ENCODE results near the gene KLF6. TPM values are rescaled to one million over a fixed set of nuclear protein-coding genes. Genes with fewer than 3 reads are reported as not detected.

KLF6 gene
- total and polyA plus RNA-seq, 5 donors: 27.2 to 46.1 (median 37.2) TPM

- ATAC-seq: no peak
- 86% methylated on average over 18 of the region's 18 CpGs for WGBS
- Histone ChIP-seq H3K27ac (ENCODE audit: low read length) (peak overlapping the region; percentile 37), H3K9me3 (ENCODE audit: control insufficient read depth, low read length) (no peaks in the 10 kb centered on the region), H3K4me1 (ENCODE audit: control insufficient read depth, insufficient read depth, low read length) (no peaks in the 10 kb centered on the region), H3K27me3 (ENCODE audit: control insufficient read depth, insufficient read depth) (no peaks in the 10 kb centered on the region), H3K4me3 (ENCODE audit: low read length) (no peak overlapping the region)
- peak in 2 of 3 donors; percentile 57 to 58 for DNase-seq
- intact Hi-C loops (cut with DNase I): loop anchor here (10.0 kb wide), 8 partner anchors 118 to 978 kb away; no protein-coding TSS in a partner anchor
Measured at GRCh38 chr10:3786295-3787015, 1.4 kb upstream of the KLF6 start.

- ATAC-seq: peak; percentile 0 to 2
- H3K27me3 ChIP-seq (ENCODE audit: control insufficient read depth, insufficient read depth): no peaks in the 10 kb centered on the region
- WGBS: under 1% methylated on average over 18 of the region's 18 CpGs
- peak; percentile 65 to 82 (median 78) for DNase-seq
- H3K27ac ChIP-seq (ENCODE audit: low read length): peak overlapping the region; percentile 98
- intact Hi-C loops (cut with DNase I): loop anchor here (10.0 kb wide), 8 partner anchors 119 to 979 kb away; no protein-coding TSS in a partner anchor
- H3K9me3 ChIP-seq (ENCODE audit: control insufficient read depth, low read length): no peaks in the 10 kb centered on the region
- H3K4me3 ChIP-seq (ENCODE audit: low read length): peak overlapping the region; percentile 86
- peaks cover 2% of the 10 kb centered on the region for H3K4me1 ChIP-seq (ENCODE audit: control insufficient read depth, insufficient read depth, low read length)
Measured at GRCh38 chr10:3785851-3786271, 852 bp upstream of the KLF6 start.

DNA sequence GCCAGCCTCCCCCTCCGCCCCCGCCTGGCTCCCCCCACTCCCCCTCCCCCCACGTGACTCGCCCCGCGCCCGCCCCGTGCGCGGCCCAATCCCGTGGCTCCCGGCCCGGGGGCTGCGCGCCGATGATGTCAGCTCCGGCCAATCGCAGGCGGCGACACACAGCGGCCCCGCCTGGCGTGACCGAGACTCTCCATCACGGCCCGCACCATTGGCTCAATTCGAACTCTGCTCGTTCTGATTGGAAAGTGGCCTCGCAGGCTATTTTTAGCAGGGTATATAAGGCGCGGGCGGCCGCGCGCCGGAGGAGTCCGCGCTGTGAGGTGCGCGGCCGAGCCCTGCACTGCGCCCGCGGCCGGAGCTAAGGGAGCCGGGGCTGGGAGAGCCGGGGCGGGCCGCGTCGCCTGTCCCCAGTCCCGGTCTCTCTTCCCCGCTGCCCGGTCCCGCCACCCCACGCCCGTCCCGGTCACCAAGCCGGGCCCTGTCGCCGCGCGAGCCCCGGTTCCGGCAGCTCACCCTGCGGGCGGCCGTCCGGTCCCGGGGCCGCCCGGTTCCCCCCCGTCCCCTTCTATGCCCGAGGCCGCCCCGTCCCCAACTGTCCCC lies 342 bp upstream of the KLF6 start:
- ATAC-seq (peak; percentile 89 to 92), DNase-seq (peak; percentile 99 to 100 (median 99))
- no peaks in the 10 kb centered on the region for H3K9me3 ChIP-seq (ENCODE audit: control insufficient read depth, low read length)
- under 1% methylated on average over 76 of the region's 76 CpGs for WGBS
- H3K4me1 ChIP-seq (ENCODE audit: control insufficient read depth, insufficient read depth, low read length): peaks cover 3% of the 10 kb centered on the region
- peak overlapping the region; percentile 98 for H3K27ac ChIP-seq (ENCODE audit: low read length)
- H3K27me3 ChIP-seq (ENCODE audit: control insufficient read depth, insufficient read depth): no peaks in the 10 kb centered on the region
- intact Hi-C loops (cut with DNase I): loop anchor here (10.0 kb wide), 8 partner anchors 119 to 979 kb away; no protein-coding TSS in a partner anchor
- H3K4me3 ChIP-seq (ENCODE audit: low read length): peak overlapping the region; percentile 91

GRCh38 chr10:3783682-3784432 lies 1.2 kb downstream of the KLF6 start:
- ATAC-seq (peak; percentile 4 to 6), DNase-seq (peak; percentile 78 to 88 (median 85))
- WGBS: 0% methylated on average over 22 of the region's 22 CpGs
- Histone ChIP-seq H3K27ac (ENCODE audit: low read length) (peak overlapping the region; percentile 98), H3K9me3 (ENCODE audit: control insufficient read depth, low read length) (no peaks in the 10 kb centered on the region), H3K4me1 (ENCODE audit: control insufficient read depth, insufficient read depth, low read length) (peaks cover 10% of the 10 kb centered on the region), H3K27me3 (ENCODE audit: control insufficient read depth, insufficient read depth) (no peaks in the 10 kb centered on the region), H3K4me3 (ENCODE audit: low read length) (peak overlapping the region; percentile 91)
- intact Hi-C loops (cut with DNase I): loop anchor here (5.0 to 10.0 kb wide), 9 partner anchors 37 to 981 kb away; no protein-coding TSS in a partner anchor

DNA sequence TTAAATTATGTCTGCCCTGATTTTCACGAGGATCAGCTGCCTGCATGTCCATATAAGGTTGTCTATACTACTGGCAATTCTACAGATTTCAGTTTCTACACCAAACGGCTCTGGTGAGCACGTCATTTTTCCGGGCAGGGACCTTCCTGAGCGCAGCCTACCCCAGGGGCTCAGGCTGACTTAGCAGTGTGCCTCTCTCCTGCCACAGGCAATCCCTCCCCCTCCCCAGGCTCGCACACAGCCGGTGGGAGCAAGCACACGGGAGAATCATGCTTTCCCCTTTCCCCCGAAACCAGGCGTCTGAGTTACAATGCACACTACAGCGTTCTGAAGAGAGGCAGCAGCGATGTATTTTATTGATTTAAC lies 1.7 kb downstream of the KLF6 start:
- Histone ChIP-seq H3K4me1 (ENCODE audit: control insufficient read depth, insufficient read depth, low read length) (peaks cover 10% of the 10 kb centered on the region), H3K4me3 (ENCODE audit: low read length) (peak overlapping the region; percentile 91), H3K27ac (ENCODE audit: low read length) (peak overlapping the region; percentile 98), H3K27me3 (ENCODE audit: control insufficient read depth, insufficient read depth) (no peaks in the 10 kb centered on the region), H3K9me3 (ENCODE audit: control insufficient read depth, low read length) (no peaks in the 10 kb centered on the region)
- intact Hi-C loops (cut with DNase I): loop anchor here (5.0 to 10.0 kb wide), 9 partner anchors 36 to 982 kb away; no protein-coding TSS in a partner anchor
- ATAC-seq (peak; percentile 19 to 39), DNase-seq (peak; percentile 72 to 82 (median 75))
- WGBS: under 1% methylated on average over 12 of the region's 12 CpGs

DNA sequence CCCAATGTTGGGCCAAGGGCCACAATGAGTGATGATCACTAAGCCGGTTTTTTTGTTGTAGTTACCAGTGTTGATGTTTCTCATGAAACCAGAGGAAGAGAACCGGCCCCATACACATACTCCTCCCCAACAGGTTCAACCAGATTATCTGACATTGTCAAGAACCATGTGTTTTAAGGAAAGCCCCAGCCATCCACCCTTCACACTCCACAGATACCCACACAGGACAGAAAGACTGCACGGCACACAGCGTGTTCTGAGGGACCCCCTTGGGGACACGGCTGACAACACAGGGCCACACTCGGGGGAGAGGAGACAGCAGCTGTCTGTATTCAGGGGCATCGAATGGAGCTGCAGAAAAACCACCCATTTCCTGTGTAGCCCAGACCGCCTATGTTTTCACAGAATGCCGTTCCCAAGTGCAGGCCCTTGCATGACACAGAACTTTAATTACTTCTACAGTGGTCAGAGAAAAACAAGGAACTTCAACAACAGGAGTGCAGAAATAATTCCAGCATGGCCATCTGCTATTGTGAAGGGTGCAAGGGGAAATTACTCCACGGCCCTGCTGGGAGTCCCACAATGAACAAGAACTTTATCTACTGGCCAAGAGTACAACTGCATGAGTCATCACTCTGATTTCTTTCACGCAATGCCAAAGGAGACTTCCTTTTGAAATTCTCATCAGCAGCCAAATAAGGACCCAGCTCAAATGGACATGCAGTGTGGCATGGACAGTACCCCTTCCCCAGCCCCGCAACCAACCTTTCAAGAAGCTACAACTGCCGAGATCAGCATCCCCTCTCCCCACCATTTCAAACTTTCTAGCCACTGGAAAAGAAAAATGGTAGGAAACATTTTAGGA lies 2.3 kb downstream of the KLF6 start:
- WGBS: 2% methylated on average over 13 of the region's 13 CpGs
- ATAC-seq: peak; percentile 74 to 75
- peaks cover 10% of the 10 kb centered on the region for H3K4me1 ChIP-seq (ENCODE audit: control insufficient read depth, insufficient read depth, low read length)
- DNase-seq: peak; percentile 64 to 82 (median 65)
- intact Hi-C loops (cut with DNase I): loop anchor here (5.0 to 10.0 kb wide), 9 partner anchors 35 to 982 kb away; no protein-coding TSS in a partner anchor
- H3K27ac ChIP-seq (ENCODE audit: low read length): peak overlapping the region; percentile 98
- H3K27me3 ChIP-seq (ENCODE audit: control insufficient read depth, insufficient read depth): no peaks in the 10 kb centered on the region
- H3K4me3 ChIP-seq (ENCODE audit: low read length): peak overlapping the region; percentile 91
- no peaks in the 10 kb centered on the region for H3K9me3 ChIP-seq (ENCODE audit: control insufficient read depth, low read length)

DNA sequence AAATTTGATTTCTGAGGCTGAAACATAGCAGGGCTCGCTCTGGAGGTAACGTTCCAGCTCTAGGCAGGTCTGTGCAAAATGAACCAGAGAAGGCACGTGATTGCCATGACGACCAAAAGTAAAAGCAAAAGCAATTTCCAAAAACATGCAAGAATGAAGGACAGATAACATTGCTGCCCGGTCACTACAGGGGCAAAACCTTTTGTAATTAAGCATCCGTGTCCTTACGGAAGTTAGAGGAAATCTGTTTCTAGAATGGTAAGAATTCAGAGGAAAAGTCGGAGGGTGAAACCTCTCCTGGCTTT lies 2.9 kb downstream of the KLF6 start:
- Histone ChIP-seq H3K4me1 (ENCODE audit: control insufficient read depth, insufficient read depth, low read length) (peaks cover 10% of the 10 kb centered on the region), H3K9me3 (ENCODE audit: control insufficient read depth, low read length) (no peaks in the 10 kb centered on the region), H3K27ac (ENCODE audit: low read length) (peak overlapping the region; percentile 98), H3K4me3 (ENCODE audit: low read length) (peak overlapping the region; percentile 91), H3K27me3 (ENCODE audit: control insufficient read depth, insufficient read depth) (no peaks in the 10 kb centered on the region)
- WGBS: 9% methylated on average over 8 of the region's 8 CpGs
- DNase-seq (no peak), ATAC-seq (no peak)
- intact Hi-C loops (cut with DNase I): loop anchor here (5.0 to 10.0 kb wide), 9 partner anchors 35 to 983 kb away; no protein-coding TSS in a partner anchor

- DNase-seq (peak; percentile 63 to 84 (median 80)), ATAC-seq (no peak)
- intact Hi-C loops (cut with DNase I): loop anchor here (5.0 to 10.0 kb wide), 9 partner anchors 34 to 983 kb away; no protein-coding TSS in a partner anchor
- Histone ChIP-seq H3K4me3 (ENCODE audit: low read length) (peak overlapping the region; percentile 91), H3K9me3 (ENCODE audit: control insufficient read depth, low read length) (no peaks in the 10 kb centered on the region), H3K4me1 (ENCODE audit: control insufficient read depth, insufficient read depth, low read length) (peaks cover 10% of the 10 kb centered on the region), H3K27me3 (ENCODE audit: control insufficient read depth, insufficient read depth) (no peaks in the 10 kb centered on the region), H3K27ac (ENCODE audit: low read length) (peak overlapping the region; percentile 98)
- WGBS: 21% methylated on average over 31 of the region's 31 CpGs
Measured at GRCh38 chr10:3781468-3782145, 3.4 kb downstream of the KLF6 start.

GRCh38 chr10:3780771-3781467 lies 4.1 kb downstream of the KLF6 start:
- intact Hi-C loops (cut with DNase I): loop anchor here (5.0 to 10.0 kb wide), 9 partner anchors 34 to 984 kb away; no protein-coding TSS in a partner anchor
- ATAC-seq (no peak), DNase-seq (no peak)
- Histone ChIP-seq H3K9me3 (ENCODE audit: control insufficient read depth, low read length) (no peaks in the 10 kb centered on the region), H3K4me3 (ENCODE audit: low read length) (peak overlapping the region; percentile 91), H3K27ac (ENCODE audit: low read length) (peak overlapping the region; percentile 92), H3K27me3 (ENCODE audit: control insufficient read depth, insufficient read depth) (no peaks in the 10 kb centered on the region), H3K4me1 (ENCODE audit: control insufficient read depth, insufficient read depth, low read length) (peaks cover 14% of the 10 kb centered on the region)
- 23% methylated on average over 16 of the region's 16 CpGs for WGBS

All from right cardiac atrium (tissue), 5 donors.